Fibroblast of villous mesenchyme (primary cell): ENCODE data around the gene GATD1. TPM values are rescaled to one million over a fixed set of nuclear protein-coding genes. Genes with fewer than 3 reads are reported as not detected.

Experiments
- DNase-seq: peaks from one replicate; pipeline ENCODE4 v3.0.0-alpha.2; 2010; ENCODE audit warnings: low read depth
- H3K4me3 ChIP-seq: 2 replicates; pipeline ENCODE4 v1.5.1; 2011; ENCODE audit warnings: low read depth, mild to moderate bottlenecking, low read length
- total RNA-seq: library from RNA; depleted of rRNA; stranded (reverse); fragments of >200 nt; gene quantifications from 2 replicates; pipeline ENCODE4 v1.2.3, GENCODE V29; 2012
- TF ChIP-seq, protein P1 (sequence below): IDR thresholded peaks from 2 replicates; pipeline ENCODE4 v1.5.1; 2012; ENCODE audit warnings: low read depth, mild to moderate bottlenecking, low read length; ENCODE audit not compliant: insufficient read depth

GATD1 gene
- total RNA-seq, 1 donor: 26.3 TPM

DNA sequence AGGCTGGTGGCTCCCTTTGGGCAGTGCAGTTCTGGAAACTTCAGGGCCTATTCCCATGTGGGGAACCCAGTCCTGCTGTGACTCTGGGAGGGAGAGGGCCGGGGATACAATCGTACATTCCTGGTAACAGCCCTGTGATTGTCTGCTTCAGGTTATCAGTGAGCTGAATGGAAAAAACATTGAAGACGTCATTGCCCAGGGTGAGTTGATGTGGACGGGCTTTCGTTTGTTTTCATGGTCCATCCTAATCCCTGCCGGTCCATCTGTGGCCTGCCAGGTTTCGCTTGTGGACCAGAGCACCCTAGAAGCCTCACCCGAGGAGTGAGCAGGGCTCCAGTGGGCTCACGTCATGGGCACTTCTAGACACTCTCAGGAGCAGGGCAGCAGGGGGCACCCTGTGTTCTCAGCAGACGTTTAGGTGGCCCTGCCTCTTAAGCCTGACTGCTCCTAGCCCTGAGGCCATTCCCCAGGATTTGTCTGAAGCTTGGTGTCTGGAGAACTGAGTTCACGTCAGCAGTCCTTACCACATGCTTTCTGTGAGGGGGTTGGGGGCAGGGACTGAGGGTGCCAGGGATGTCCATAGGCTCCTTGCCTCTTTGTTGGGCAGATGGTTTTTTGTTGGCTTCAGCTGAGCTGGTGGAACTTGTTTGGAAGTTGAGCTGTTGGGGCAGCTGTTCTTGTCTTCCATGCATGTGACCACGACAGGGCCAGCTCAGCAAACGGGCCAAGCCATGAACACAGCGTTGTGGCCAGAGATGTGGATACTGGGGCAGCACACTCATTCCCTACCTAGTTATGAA is 34.4 kb upstream of the GATD1 start:
- TF ChIP-seq, protein P1, sequence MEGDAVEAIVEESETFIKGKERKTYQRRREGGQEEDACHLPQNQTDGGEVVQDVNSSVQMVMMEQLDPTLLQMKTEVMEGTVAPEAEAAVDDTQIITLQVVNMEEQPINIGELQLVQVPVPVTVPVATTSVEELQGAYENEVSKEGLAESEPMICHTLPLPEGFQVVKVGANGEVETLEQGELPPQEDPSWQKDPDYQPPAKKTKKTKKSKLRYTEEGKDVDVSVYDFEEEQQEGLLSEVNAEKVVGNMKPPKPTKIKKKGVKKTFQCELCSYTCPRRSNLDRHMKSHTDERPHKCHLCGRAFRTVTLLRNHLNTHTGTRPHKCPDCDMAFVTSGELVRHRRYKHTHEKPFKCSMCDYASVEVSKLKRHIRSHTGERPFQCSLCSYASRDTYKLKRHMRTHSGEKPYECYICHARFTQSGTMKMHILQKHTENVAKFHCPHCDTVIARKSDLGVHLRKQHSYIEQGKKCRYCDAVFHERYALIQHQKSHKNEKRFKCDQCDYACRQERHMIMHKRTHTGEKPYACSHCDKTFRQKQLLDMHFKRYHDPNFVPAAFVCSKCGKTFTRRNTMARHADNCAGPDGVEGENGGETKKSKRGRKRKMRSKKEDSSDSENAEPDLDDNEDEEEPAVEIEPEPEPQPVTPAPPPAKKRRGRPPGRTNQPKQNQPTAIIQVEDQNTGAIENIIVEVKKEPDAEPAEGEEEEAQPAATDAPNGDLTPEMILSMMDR: peak; percentile 15
- peak overlapping the region; percentile 9 for H3K4me3 ChIP-seq
- no peak for DNase-seq

GRCh38 chr11:810040-810567 is 32.8 kb upstream of the GATD1 start:
- DNase-seq: no peak
- TF ChIP-seq, protein P1: peak; percentile 10
- H3K4me3 ChIP-seq: peak overlapping the region; percentile 92

GRCh38 chr11:809287-810039 is 32.2 kb upstream of the GATD1 start, which contains the start of gene RPLP2:
Gene RPLP2 (plus strand): TSS chr11:809967. CDS start chr11:810235, 268 bp downstream.
- TF ChIP-seq, protein P1: no peak
- H3K4me3 ChIP-seq: peak within 1 kb of the TSS; percentile 92
- peak; percentile 97 for DNase-seq

- peak overlapping the region; percentile 92 for H3K4me3 ChIP-seq
- peak; percentile 27 for DNase-seq
- TF ChIP-seq, protein P1: no peak
Observed at GRCh38 chr11:808427-809286, 31.4 kb upstream of the GATD1 start.

DNA sequence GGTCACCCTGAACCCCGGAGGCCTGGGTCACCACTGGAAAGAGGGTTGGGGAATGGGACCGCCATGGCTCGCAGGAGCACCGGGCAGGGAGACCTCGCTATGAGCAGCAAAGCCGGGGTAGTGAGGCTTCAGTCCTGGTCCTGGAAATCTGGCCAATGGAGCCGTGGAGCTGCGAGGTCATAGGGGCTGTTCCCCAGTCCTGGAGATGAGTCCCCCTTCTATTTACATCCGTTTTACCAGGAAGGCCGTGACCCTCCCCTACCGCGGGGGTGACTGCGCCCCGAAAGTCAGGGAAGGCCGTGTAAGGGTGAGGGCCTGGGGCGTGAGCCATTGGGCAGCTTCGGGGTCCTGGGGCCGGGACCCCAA is 27.3 kb upstream of the GATD1 start:
- TF ChIP-seq, protein P1: no peak
- DNase-seq: no peak
- peak overlapping the region; percentile 68 for H3K4me3 ChIP-seq
